Measurements from ENCODE around the gene PKMYT1. TPM values are rescaled to one million over a fixed set of nuclear protein-coding genes. Genes with fewer than 3 reads are reported as not detected.

PKMYT1 gene
- polyA plus RNA-seq, 1 of the 3 experiments (the other 2 are of a cell fraction): 8.5 TPM

GRCh38 chr16:2974319-2975056, 5.8 kb downstream of the PKMYT1 start:
- 93% methylated on average over 8 of the region's 15 CpGs for WGBS (ENCODE audit: low lambda C conversion rate)
- no peak overlapping the region for H3K27ac ChIP-seq (ENCODE audit: low read depth in 2 of 2, low read length in 1 of 2)
- DNase-seq: no peak
- H2AFZ ChIP-seq (ENCODE audit: low read depth): no peak overlapping the region
- H3K4me3 ChIP-seq (ENCODE audit: low read depth in 2 of 2, low read length in 1 of 2): no peak overlapping the region
- CTCF ChIA-PET: interaction anchor here (0.8 to 2.3 kb wide), 4 partner anchors 9 to 59 kb away, joined by 3 to 7 read pairs (median 4); no protein-coding TSS in a partner anchor
- no peaks in the 10 kb centered on the region for H3K9me2 ChIP-seq
- no peaks in the 10 kb centered on the region for H3K27me3 ChIP-seq (ENCODE audit: insufficient read depth)
- no peaks in the 10 kb centered on the region for H3K36me3 ChIP-seq (replicated peaks in 1 of 2; ENCODE audit: control insufficient read depth in 1 of 2, insufficient read depth in 2 of 2, low read length in 1 of 2)
- H3K9me3 ChIP-seq: no peaks in the 10 kb centered on the region
- no peak overlapping the region for H3K9ac ChIP-seq
- TF ChIP-seq FOSL2 (IDR thresholded peaks at IDR 0.05; ENCODE audit: borderline replicate concordance, low read depth): no peak
- no peak for TF ChIP-seq USF2 (IDR thresholded peaks at IDR 0.05; ENCODE audit: borderline replicate concordance, low read depth, low read length)
- no peak for TF ChIP-seq CHD2 (IDR thresholded peaks at IDR 0.05; ENCODE audit: low read length, partially characterized antibody)
- TF ChIP-seq, protein P1, sequence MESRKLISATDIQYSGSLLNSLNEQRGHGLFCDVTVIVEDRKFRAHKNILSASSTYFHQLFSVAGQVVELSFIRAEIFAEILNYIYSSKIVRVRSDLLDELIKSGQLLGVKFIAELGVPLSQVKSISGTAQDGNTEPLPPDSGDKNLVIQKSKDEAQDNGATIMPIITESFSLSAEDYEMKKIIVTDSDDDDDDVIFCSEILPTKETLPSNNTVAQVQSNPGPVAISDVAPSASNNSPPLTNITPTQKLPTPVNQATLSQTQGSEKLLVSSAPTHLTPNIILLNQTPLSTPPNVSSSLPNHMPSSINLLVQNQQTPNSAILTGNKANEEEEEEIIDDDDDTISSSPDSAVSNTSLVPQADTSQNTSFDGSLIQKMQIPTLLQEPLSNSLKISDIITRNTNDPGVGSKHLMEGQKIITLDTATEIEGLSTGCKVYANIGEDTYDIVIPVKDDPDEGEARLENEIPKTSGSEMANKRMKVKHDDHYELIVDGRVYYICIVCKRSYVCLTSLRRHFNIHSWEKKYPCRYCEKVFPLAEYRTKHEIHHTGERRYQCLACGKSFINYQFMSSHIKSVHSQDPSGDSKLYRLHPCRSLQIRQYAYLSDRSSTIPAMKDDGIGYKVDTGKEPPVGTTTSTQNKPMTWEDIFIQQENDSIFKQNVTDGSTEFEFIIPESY (IDR thresholded peaks at IDR 0.05; ENCODE audit: borderline replicate concordance, low read depth): no peak
- TF ChIP-seq USF1 (IDR thresholded peaks at IDR 0.05; ENCODE audit: borderline replicate concordance, low read depth): no peak
- TF ChIP-seq NRF1 (IDR thresholded peaks at IDR 0.05; ENCODE audit: low read depth, low read length): no peak
- TF ChIP-seq YY1 (IDR thresholded peaks at IDR 0.05; ENCODE audit: low read depth): no peak
- TF ChIP-seq MEF2A (IDR thresholded peaks at IDR 0.05; ENCODE audit: borderline replicate concordance, low read depth): no peak
- no peak for TF ChIP-seq FOXJ3 (CRISPR knock-in tag; IDR thresholded peaks at IDR 0.05)
- no peak for TF ChIP-seq TEAD4 (IDR thresholded peaks at IDR 0.05; ENCODE audit: borderline replicate concordance, insufficient read depth)
- TF ChIP-seq RAD21 (IDR thresholded peaks at IDR 0.05; ENCODE audit: low read length): no peak
- TF ChIP-seq RXRA (IDR thresholded peaks at IDR 0.05; ENCODE audit: borderline replicate concordance, low read depth): no peak
- no peak for TF ChIP-seq EZH2phosphoT487 (IDR thresholded peaks at IDR 0.05; ENCODE audit: borderline replicate concordance, low read depth)
- TF ChIP-seq, protein P2, sequence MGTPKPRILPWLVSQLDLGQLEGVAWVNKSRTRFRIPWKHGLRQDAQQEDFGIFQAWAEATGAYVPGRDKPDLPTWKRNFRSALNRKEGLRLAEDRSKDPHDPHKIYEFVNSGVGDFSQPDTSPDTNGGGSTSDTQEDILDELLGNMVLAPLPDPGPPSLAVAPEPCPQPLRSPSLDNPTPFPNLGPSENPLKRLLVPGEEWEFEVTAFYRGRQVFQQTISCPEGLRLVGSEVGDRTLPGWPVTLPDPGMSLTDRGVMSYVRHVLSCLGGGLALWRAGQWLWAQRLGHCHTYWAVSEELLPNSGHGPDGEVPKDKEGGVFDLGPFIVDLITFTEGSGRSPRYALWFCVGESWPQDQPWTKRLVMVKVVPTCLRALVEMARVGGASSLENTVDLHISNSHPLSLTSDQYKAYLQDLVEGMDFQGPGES (IDR thresholded peaks at IDR 0.05; ENCODE audit: low read depth, low read length): no peak
- TF ChIP-seq PBX3 (IDR thresholded peaks at IDR 0.05): no peak
- TF ChIP-seq TAF1 (IDR thresholded peaks at IDR 0.05; ENCODE audit: borderline replicate concordance, low read depth, low read length): no peak
- TF ChIP-seq, protein P3, sequence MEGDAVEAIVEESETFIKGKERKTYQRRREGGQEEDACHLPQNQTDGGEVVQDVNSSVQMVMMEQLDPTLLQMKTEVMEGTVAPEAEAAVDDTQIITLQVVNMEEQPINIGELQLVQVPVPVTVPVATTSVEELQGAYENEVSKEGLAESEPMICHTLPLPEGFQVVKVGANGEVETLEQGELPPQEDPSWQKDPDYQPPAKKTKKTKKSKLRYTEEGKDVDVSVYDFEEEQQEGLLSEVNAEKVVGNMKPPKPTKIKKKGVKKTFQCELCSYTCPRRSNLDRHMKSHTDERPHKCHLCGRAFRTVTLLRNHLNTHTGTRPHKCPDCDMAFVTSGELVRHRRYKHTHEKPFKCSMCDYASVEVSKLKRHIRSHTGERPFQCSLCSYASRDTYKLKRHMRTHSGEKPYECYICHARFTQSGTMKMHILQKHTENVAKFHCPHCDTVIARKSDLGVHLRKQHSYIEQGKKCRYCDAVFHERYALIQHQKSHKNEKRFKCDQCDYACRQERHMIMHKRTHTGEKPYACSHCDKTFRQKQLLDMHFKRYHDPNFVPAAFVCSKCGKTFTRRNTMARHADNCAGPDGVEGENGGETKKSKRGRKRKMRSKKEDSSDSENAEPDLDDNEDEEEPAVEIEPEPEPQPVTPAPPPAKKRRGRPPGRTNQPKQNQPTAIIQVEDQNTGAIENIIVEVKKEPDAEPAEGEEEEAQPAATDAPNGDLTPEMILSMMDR (IDR thresholded peaks at IDR 0.05): no peak
- TF ChIP-seq EP300 (IDR thresholded peaks at IDR 0.05; ENCODE audit: borderline replicate concordance in 1 of 2, low read depth in 1 of 2, low read length in 1 of 2): no peak
- no peak for TF ChIP-seq GATA2 (CRISPR knock-in tag; IDR thresholded peaks at IDR 0.05)
- TF ChIP-seq SIN3A (IDR thresholded peaks at IDR 0.05; ENCODE audit: borderline replicate concordance, low read depth, low read length): no peak
- peaks cover 31% of the 10 kb centered on the region; the same call in 1 of the 2 replicates for H4K20me1 ChIP-seq (ENCODE audit: insufficient read depth)
- POLR2A ChIA-PET: interaction anchor here (0.9 kb wide), 1 partner anchor 8 kb away, joined by 4 read pairs; no protein-coding TSS in a partner anchor
- peaks cover 7% of the 10 kb centered on the region; the same call in 1 of the 2 replicates for H3K79me2 ChIP-seq (ENCODE audit: insufficient read depth)
- H3F3A ChIP-seq (replicated peaks; ENCODE audit: insufficient read depth): peaks cover 8% of the 10 kb centered on the region
- H3K4me2 ChIP-seq: no peak overlapping the region
- H3K4me1 ChIP-seq (ENCODE audit: control insufficient read depth in 1 of 2, insufficient read depth in 2 of 2, low read depth in 1 of 2, low read length in 1 of 2): peaks cover 0 to 31% of the 10 kb centered on the region in 2 experiments; a peak in 1 of 4 replicates

All from SK-N-SH (cell line).